Esophagus muscularis mucosa (tissue), 4 donors: ENCODE results near the gene PTPN22. TPM values are rescaled to one million over a fixed set of nuclear protein-coding genes. Genes with fewer than 3 reads are reported as not detected.

ENCODE experiments used
- DNase-seq: peaks from one replicate; pipeline ENCODE4 v3.0.0-alpha.2; 2017; ENCODE audit errors: extremely low spot score
- H3K27ac ChIP-seq, 4 donors: fragments of 200-600 bp; sonication (generic); replicated peaks in 1 of 4; 1 replicate in 3 of 4; 2 replicates in 1 of 4; pipeline ENCODE4 v1.5.1; 2016 to 2019; ENCODE audit warnings: mild to moderate bottlenecking in 1 of 4
- H3K27me3 ChIP-seq, 4 donors: fragments of 200-600 bp; sonication (generic); one replicate each; pipeline versions ENCODE4 v1.5.1 to v1.6.0; 2016 to 2019
- H3K36me3 ChIP-seq, 4 donors: fragments of 200-600 bp; sonication (generic); one replicate each; pipeline ENCODE4 v1.5.1; 2016 to 2019
- H3K4me1 ChIP-seq, 4 donors: fragments of 200-600 bp; sonication (generic); one replicate each; pipeline ENCODE4 v1.5.1; 2016 to 2019
- H3K4me3 ChIP-seq, 4 donors: fragments of 200-600 bp; sonication (generic); 1 replicate in 2 of 4; 2 replicates in 2 of 4; pipeline ENCODE4 v1.5.1; 2016 to 2019; ENCODE audit warnings: mild to moderate bottlenecking in 4 of 4, moderate library complexity in 1 of 4
- H3K9me3 ChIP-seq, 4 donors: fragments of 200-600 bp; sonication (generic); 1 replicate in 3 of 4; 2 replicates in 1 of 4; pipeline ENCODE4 v1.5.1; 2016 to 2019
- EP300 ChIP-seq: sonication (generic); formaldehyde crosslinking; IDR thresholded peaks from one replicate; pipeline ENCODE4 v1.6.1; 2017; ENCODE audit warnings: antibody characterized with exemption
- POLR2A ChIP-seq: fragments of 450-650 bp; IDR thresholded peaks from one replicate; pipeline ENCODE4 v1.6.1; 2017; ENCODE audit warnings: antibody characterized with exemption, moderate library complexity, mild to moderate bottlenecking, low read depth
- POLR2AphosphoS5 ChIP-seq, 2 donors: sonication (generic); formaldehyde crosslinking; IDR thresholded peaks; one replicate each; pipeline ENCODE4 v1.6.1; 2017; ENCODE audit warnings: antibody characterized with exemption in 2 of 2
- WGBS: methylation state at CpG from one replicate; pipeline ENCODE4 v1.1.5; 2018; 5-methylcytosine and 5-hydroxymethylcytosine counted together
- intact Hi-C: fragments of 100-400 bp; cut with DNase I; formaldehyde crosslinking; loops from one replicate; pipeline ENCODE4 v1.15.1; 2023
- total RNA-seq, 4 donors: library from RNA; depleted of rRNA; stranded (reverse); fragments of >200 nt; gene quantifications; one replicate each; pipeline versions ENCODE4 v1.1.0 to v1.2.1, GENCODE V29; 2016
- TF ChIP-seq, protein P1 (sequence below), 3 experiments: fragments of 200-600 bp in 2 of 3; fragments of 450-650 bp in 1 of 3; sonication (generic) in 2 of 3; IDR thresholded peaks; one replicate each; pipeline ENCODE4 v1.5.1; 2017 to 2019; ENCODE audit warnings: antibody characterized with exemption in 3 of 3, mild to moderate bottlenecking in 2 of 3, moderate library complexity in 1 of 3

PTPN22 gene
- total RNA-seq, 4 donors from 2014 or later, result 0.29 to 2.3 (median 0.63) TPM

DNA sequence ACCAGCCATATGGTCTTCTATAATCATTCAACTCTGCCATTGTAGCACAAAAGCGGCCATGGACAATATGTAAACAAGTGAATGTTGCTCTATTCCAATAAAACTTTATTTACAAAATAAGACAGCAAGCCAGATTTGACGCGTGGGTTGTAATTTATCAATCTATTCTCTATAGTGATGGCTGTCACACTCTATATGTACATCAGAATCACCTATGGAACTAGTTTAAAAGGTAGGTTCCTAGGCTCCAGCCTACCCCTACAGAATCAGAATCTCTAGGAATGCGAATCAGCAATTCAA is 8.2 kb upstream of the PTPN22 start:
- H3K9me3 ChIP-seq, result no peaks in the 10 kb centered on the region
- no peak overlapping the region for H3K27ac ChIP-seq
- no peaks in the 10 kb centered on the region for H3K27me3 ChIP-seq
- intact Hi-C loops, result no loop called here
- no peak for TF ChIP-seq EP300
- no peak for TF ChIP-seq POLR2A
- TF ChIP-seq, protein P1, sequence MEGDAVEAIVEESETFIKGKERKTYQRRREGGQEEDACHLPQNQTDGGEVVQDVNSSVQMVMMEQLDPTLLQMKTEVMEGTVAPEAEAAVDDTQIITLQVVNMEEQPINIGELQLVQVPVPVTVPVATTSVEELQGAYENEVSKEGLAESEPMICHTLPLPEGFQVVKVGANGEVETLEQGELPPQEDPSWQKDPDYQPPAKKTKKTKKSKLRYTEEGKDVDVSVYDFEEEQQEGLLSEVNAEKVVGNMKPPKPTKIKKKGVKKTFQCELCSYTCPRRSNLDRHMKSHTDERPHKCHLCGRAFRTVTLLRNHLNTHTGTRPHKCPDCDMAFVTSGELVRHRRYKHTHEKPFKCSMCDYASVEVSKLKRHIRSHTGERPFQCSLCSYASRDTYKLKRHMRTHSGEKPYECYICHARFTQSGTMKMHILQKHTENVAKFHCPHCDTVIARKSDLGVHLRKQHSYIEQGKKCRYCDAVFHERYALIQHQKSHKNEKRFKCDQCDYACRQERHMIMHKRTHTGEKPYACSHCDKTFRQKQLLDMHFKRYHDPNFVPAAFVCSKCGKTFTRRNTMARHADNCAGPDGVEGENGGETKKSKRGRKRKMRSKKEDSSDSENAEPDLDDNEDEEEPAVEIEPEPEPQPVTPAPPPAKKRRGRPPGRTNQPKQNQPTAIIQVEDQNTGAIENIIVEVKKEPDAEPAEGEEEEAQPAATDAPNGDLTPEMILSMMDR (IDR thresholded peaks at IDR 0.05), result no peak
- TF ChIP-seq POLR2AphosphoS5 (IDR thresholded peaks at IDR 0.05), result no peak
- 88% methylated on average over 4 of the region's 4 CpGs for WGBS
- DNase-seq, result no peak
- no peaks in the 10 kb centered on the region for H3K4me1 ChIP-seq
- H3K4me3 ChIP-seq, result no peak overlapping the region
- no peaks in the 10 kb centered on the region for H3K36me3 ChIP-seq

DNA sequence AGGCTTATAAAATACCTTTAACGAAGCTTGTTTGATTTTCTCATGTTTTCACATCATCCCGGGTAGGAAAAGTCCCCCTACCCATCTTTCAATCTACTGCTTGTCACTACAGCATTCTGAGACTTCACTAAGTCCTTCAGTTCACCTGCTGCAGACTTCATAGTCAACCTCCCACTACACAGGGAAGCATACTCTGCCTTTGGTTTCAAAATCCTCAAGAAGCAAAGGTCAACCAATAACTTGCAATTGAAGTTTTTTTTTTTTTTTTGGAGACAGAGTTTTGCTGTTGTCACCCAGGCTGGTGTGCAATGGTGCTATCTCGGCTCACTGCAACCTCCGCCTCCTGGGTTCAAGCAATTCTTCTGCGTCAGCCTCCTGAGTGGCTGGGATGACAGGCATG is 4.7 kb upstream of the PTPN22 start:
- 95% methylated on average over 5 of the region's 5 CpGs for WGBS
- no peak overlapping the region for H3K4me3 ChIP-seq
- TF ChIP-seq, protein P1 (IDR thresholded peaks at IDR 0.05), result no peak
- no peak for TF ChIP-seq POLR2A
- TF ChIP-seq POLR2AphosphoS5 (IDR thresholded peaks at IDR 0.05), result no peak
- H3K36me3 ChIP-seq, result no peaks in the 10 kb centered on the region
- H3K27ac ChIP-seq, result no peak overlapping the region
- H3K9me3 ChIP-seq, result no peaks in the 10 kb centered on the region
- H3K4me1 ChIP-seq, result no peaks in the 10 kb centered on the region
- DNase-seq, result no peak
- no peaks in the 10 kb centered on the region for H3K27me3 ChIP-seq
- intact Hi-C loops, result no loop called here

DNA sequence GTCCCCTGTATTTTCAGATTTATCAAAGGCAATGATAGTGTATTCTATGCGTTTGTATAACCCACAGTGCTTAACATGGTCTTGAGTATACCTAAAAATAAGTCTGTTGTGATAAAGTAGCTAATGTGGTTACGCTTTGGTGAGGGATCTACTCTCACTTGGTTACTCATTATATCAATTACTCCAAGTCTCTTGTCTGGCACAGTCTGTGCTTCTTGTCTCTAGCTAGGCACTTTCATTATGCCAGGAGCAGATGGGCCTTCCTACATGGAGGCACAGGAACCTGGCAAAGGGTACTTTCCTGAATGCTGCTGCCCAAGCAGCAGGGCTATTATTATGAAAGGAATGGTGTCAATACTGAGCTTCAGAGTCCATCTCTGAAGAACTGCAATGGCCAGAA is 4.2 kb upstream of the PTPN22 start:
- no peaks in the 10 kb centered on the region for H3K36me3 ChIP-seq
- no peak overlapping the region for H3K27ac ChIP-seq
- H3K4me1 ChIP-seq, result no peaks in the 10 kb centered on the region
- no peaks in the 10 kb centered on the region for H3K9me3 ChIP-seq
- no peak for DNase-seq
- H3K27me3 ChIP-seq, result no peaks in the 10 kb centered on the region
- TF ChIP-seq, protein P1 (IDR thresholded peaks at IDR 0.05), result no peak
- TF ChIP-seq EP300, result no peak
- TF ChIP-seq POLR2AphosphoS5 (IDR thresholded peaks at IDR 0.05), result no peak
- TF ChIP-seq POLR2A, result no peak
- intact Hi-C loops, result no loop called here
- no peak overlapping the region for H3K4me3 ChIP-seq
- WGBS, result 94% methylated on average over 2 of the region's 2 CpGs

DNA sequence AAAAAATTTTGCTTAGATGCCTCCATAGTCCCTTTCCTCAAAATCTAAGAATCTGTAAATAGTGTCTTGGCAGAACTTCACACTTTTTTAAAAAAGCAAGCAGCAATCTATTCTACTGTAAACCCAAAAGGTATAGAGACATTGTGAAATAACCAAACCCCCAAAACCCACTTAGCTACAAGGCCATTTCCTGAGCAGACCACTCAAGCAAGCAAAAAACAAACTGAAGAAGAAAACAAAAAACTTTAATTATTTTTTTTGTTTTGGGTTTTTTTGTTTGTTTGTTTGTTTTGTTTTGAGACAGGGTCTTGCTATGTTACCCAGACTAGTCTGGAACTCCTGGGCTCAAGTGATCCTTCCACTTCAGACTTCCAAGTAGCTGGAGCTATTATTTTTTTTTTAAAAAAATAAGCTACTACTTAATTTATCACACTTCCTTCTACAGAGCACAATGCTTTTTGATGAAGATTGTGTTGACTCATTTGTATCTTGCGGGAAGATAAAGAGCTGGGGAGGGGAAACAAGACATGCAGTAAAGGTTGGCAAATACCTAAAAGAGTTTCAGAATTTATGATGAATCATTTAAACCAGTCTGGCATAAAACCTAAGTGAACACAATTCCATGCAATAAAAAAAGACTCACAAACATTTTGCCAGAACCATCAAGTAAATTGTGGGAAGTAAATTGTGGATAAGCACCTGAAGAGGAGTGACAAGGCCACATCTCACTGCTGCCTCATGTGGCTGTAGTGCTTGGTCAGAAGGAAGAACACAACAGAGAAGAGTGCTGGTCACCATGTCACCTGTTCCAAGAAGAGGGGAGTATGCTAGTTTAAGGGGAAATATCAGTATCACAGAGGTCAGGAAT is 2.7 kb upstream of the PTPN22 start:
- H3K27ac ChIP-seq, result no peak overlapping the region
- H3K4me3 ChIP-seq, result no peak overlapping the region
- no peaks in the 10 kb centered on the region for H3K9me3 ChIP-seq
- intact Hi-C loops, result no loop called here
- H3K27me3 ChIP-seq, result no peaks in the 10 kb centered on the region
- H3K36me3 ChIP-seq, result no peaks in the 10 kb centered on the region
- TF ChIP-seq POLR2A, result no peak
- TF ChIP-seq EP300, result no peak
- TF ChIP-seq, protein P1 (IDR thresholded peaks at IDR 0.05), result no peak
- TF ChIP-seq POLR2AphosphoS5 (IDR thresholded peaks at IDR 0.05), result no peak
- DNase-seq, result no peak
- no peaks in the 10 kb centered on the region for H3K4me1 ChIP-seq
- 85% methylated on average over 1 of the region's 1 CpG for WGBS
